GM12891 (cell line): ENCODE data around the gene ZDBF2.

Source experiments
- DNase-seq: peaks from one replicate; pipeline ENCODE4 v3.0.0; 2011; ENCODE audit warnings: low spot score; ENCODE audit not compliant: insufficient read length
- FAIRE-seq: peaks from 2 replicates; lab custom pipeline; 2011; peaks lifted over from hg19 to GRCh38; lab: Jason Lieb, UNC
- PAX5 ChIP-seq: IDR thresholded peaks from 2 replicates; pipeline ENCODE4 v1.6.1; 2011; ENCODE audit warnings: low read length, moderate library complexity, mild to moderate bottlenecking; ENCODE audit not compliant: insufficient read depth, severe bottlenecking
- POLR2A ChIP-seq: IDR thresholded peaks from 2 replicates; pipeline ENCODE4 v1.6.1; 2011; ENCODE audit warnings: low read depth, low read length, control low read depth
- POLR2AphosphoS5 ChIP-seq: IDR thresholded peaks from 2 replicates; pipeline ENCODE4 v1.6.1; 2011; ENCODE audit warnings: low read depth, low read length, control low read depth
- POU2F2 ChIP-seq: IDR thresholded peaks from 2 replicates; pipeline ENCODE4 v1.6.1; 2011; ENCODE audit warnings: low read depth, mild to moderate bottlenecking, control low read depth, low read length, moderate library complexity
- SPI1 ChIP-seq: IDR thresholded peaks from 2 replicates; pipeline ENCODE4 v1.6.1; 2011; ENCODE audit warnings: low read depth, low read length, control low read depth
- TAF1 ChIP-seq: IDR thresholded peaks from 2 replicates; pipeline ENCODE4 v1.6.1; 2011; ENCODE audit warnings: low read depth, low read length, control low read depth

Gene ZDBF2

DNA sequence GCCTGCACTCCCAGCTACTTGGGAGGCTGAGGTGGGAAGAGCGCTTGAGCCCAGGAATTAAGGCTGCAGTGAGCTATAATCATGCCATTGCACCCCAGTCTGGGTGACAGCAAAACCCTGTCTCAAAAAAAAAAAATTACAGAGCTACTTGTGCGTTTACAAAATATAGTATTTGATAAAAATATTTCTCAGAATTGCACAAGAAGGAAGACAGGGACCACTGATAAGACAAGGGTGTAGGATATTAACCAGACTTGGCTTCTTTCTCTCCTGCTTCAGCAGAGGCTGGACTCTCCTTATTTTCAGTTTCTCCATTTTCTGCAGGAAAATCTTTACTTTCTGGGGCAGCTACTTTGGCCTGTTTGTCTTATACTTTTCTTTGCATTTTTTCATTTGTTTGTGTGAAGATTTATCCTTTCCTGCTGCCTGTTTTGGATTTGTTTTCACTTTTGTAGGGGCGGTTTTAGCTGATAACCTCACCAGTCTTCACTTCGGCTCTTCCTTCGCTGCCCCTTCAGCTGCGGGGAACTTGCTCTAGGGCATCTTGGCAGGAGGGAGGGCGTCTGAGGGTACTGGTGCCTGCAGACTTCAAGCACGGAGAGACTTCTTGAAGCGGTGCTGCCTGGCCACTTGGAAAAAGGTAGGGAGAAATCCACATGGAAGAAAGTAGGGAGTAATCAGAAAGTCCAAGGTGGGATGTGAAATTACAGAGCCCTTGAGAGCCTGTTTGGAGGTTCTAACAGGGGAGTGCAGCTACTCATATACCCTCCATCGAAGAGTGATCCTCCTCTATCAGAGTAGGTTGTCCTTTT, 14.9 kb upstream of the ZDBF2 start:
- no peak for FAIRE-seq
- no peak for DNase-seq
- TF ChIP-seq SPI1 (no peak), PAX5 (no peak), POLR2A (no peak), POU2F2 (no peak), TAF1 (no peak), POLR2AphosphoS5 (no peak)

- no peak for TF ChIP-seq TAF1
- TF ChIP-seq SPI1 = no peak
- TF ChIP-seq POLR2A = no peak
- no peak for TF ChIP-seq POLR2AphosphoS5
- no peak for TF ChIP-seq POU2F2
- no peak for TF ChIP-seq PAX5
- peak; percentile 9 for FAIRE-seq
- no peak for DNase-seq
Observed at GRCh38 chr2:206260188-206261012, 14.1 kb upstream of the ZDBF2 start.

DNA sequence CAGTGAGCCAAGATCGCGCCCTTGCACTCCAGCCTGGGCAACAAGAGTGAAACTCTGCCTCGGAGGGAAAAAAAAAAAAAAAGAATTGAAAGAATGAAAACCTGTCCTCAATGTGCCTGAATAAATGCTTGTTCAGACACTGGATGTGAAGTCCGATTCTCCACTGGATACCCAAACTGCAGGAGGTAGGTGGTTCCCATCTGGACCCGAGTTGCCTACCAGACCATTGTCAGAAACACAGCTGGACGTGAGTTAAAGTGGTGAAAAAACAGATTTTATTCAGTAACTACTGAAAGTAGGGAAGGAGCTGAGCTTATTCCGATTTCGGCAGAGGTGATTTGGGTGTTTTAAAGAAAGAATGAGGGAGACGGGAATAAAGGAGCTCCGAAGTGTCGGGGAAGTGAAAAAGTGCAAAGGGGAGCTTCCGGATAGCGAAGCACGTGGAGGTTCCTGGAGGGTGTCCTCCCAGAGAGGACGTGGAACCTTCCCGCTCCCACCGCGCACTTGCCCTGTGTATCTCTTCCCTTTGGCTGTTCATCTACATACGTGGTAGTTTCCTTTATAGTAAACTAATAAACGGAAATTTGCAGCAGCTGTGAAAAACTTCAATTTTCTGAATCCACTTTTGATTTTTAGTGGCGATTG, 10.4 kb upstream of the ZDBF2 start:
- TF ChIP-seq POLR2A = no peak
- TF ChIP-seq POU2F2 = no peak
- no peak for TF ChIP-seq TAF1
- no peak for TF ChIP-seq POLR2AphosphoS5
- TF ChIP-seq SPI1 = no peak
- no peak for TF ChIP-seq PAX5
- DNase-seq (no peak), FAIRE-seq (no peak)

DNA sequence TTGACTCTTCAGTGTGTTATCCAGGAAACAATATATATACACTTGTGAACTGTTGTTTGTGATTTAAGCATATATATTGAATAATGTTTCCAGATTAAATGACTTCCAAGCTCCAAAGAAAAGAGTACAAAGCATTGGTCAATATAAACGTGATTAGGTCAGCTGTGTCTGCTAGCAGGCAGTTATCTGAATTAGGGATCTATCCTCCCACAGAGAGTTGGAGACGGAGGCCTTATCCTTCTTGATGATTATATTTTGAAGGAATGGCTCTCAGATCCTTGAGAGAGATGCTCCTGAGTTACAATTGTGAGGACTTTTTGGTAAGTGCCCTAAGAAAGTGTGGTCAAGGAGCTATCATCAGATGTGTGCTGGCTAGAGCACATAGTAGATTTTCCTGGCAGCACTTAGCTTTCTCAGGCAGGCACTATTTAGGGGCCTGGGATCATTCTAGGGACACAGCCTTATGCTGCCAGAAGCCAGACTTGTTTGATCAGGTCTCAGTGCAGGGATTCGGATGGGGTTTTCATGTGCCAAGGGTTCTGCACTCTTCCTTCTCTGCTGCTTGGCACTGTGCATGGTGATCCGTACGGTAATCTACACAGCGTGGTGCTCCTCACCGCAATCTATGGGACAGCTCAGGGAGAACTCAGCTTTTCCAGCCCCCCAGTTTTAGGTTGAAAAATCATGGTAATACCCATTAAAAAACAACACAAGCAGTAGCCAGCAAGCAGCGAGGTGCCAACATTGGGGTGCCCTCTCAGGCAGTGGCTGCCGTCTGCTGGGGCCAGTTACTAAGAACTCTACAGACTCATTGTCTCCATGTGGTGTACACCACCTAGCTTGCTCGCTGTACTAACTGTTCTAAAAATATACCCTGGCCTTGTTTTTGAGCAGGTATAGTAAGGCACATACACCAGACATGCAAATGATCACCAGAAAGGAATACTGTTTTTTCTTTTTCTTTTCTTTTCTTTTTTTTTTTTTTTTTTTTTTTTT, 8.0 kb upstream of the ZDBF2 start:
- TF ChIP-seq POLR2AphosphoS5 (no peak), POLR2A (no peak), TAF1 (no peak), POU2F2 (no peak), SPI1 (no peak), PAX5 (no peak)
- FAIRE-seq = no peak
- no peak for DNase-seq

- no peak for DNase-seq
- no peak for TF ChIP-seq PAX5
- TF ChIP-seq POLR2AphosphoS5 = no peak
- TF ChIP-seq SPI1 = no peak
- TF ChIP-seq POU2F2 = no peak
- no peak for TF ChIP-seq TAF1
- TF ChIP-seq POLR2A = no peak
- no peak for FAIRE-seq
Observed at GRCh38 chr2:206267567-206267966, 6.9 kb upstream of the ZDBF2 start.

GRCh38 chr2:206271065-206271464, 3.4 kb upstream of the ZDBF2 start:
- TF ChIP-seq POLR2A (no peak), POU2F2 (no peak), POLR2AphosphoS5 (no peak), SPI1 (no peak), TAF1 (no peak), PAX5 (no peak)
- DNase-seq (no peak), FAIRE-seq (no peak)

DNA sequence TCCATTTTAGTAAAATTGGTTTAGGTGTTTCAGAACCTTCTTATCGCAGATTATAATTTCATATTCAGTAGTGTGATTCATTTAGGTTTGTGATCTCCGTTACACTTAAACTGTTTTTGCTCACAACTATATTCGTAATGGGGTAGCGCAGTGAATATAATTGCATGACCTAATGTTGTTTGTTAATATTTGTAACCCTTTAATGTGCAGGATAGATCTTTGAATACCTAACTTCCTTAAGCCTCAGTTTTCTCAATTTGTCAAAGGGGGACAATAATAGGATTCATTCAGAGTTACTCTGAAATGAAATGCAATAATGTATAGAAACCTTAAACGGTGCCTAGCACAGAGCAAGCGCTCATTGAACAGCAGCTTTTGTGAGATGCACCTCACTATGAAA, 558 bp upstream of the ZDBF2 start:
- no peak for TF ChIP-seq SPI1
- no peak for TF ChIP-seq POU2F2
- TF ChIP-seq PAX5 = no peak
- TF ChIP-seq TAF1 = no peak
- no peak for TF ChIP-seq POLR2AphosphoS5
- no peak for TF ChIP-seq POLR2A
- no peak for DNase-seq
- FAIRE-seq = no peak
